WTC11 (cell line): ENCODE data around the gene WWP2. TPM values are rescaled to one million over a fixed set of nuclear protein-coding genes. Genes with fewer than 3 reads are reported as not detected.

Source experiments
- ATAC-seq: fragments of 200-7000 bp; cut with Tn5 transposase; 2 replicates; pipeline ENCODE4 v1.10.0; 2021; ENCODE audit warnings: mild to moderate bottlenecking, moderate library complexity
- CTCF ChIA-PET: fragments of 300-600 bp; sonication (Branson Sonifier 250); formaldehyde crosslinking; loops from one replicate; lab custom pipeline; 2021; ENCODE audit warnings: antibody characterized with exemption; lab: Charles Lee
- POLR2A ChIA-PET: fragments of 350-600 bp; sonication (Branson Sonifier 250); formaldehyde crosslinking; loops from one replicate; lab custom pipeline; 2021; ENCODE audit warnings: antibody characterized with exemption; lab: Charles Lee
- DNase-seq: peaks from one replicate; pipeline ENCODE4 v3.0.0; 2021; ENCODE audit warnings: low spot score
- H3K27ac Mint-ChIP-seq: 2 replicates; pipeline ENCODE4 v1.8.0; 2021; ENCODE audit warnings: mixed read lengths
- H3K27me3 Mint-ChIP-seq: 2 replicates; pipeline ENCODE4 v1.8.0; 2021; ENCODE audit warnings: low read depth, mild to moderate bottlenecking, moderate library complexity, mixed read lengths
- H3K36me3 Mint-ChIP-seq: 2 replicates; pipeline ENCODE4 v1.8.0; 2021; ENCODE audit warnings: mixed read lengths
- H3K4me1 Mint-ChIP-seq: 2 replicates; pipeline ENCODE4 v1.8.0; 2022; ENCODE audit warnings: mixed read lengths
- H3K4me3 Mint-ChIP-seq: 2 replicates; pipeline ENCODE4 v1.8.0; 2021; ENCODE audit warnings: mild to moderate bottlenecking, moderate library complexity, mixed read lengths
- H3K9me3 Mint-ChIP-seq: 2 replicates; pipeline ENCODE4 v1.8.0; 2021; ENCODE audit warnings: mixed read lengths
- ATF3 ChIP-seq: sonication (generic); formaldehyde crosslinking; conservative IDR thresholded peaks from 2 replicates; pipeline ENCODE4 v1.8.1; 2022; ENCODE audit warnings: mild to moderate bottlenecking, missing genetic modification reagents
- CDX4 ChIP-seq: fragments of 250-450 bp; sonication (Bioruptor Pico); IDR thresholded peaks from 2 replicates; pipeline ENCODE4 v1.9.0; 2021; ENCODE audit warnings: moderate library complexity, mild to moderate bottlenecking, inconsistent platforms, borderline replicate concordance
- FOXP1 ChIP-seq: sonication (generic); formaldehyde crosslinking; IDR thresholded peaks from 2 replicates; pipeline ENCODE4 v1.8.0; 2022; ENCODE audit warnings: missing genetic modification reagents, mild to moderate bottlenecking, moderate library complexity, borderline replicate concordance
- GRHL2 ChIP-seq: fragments of 250-450 bp; sonication (Bioruptor Pico); IDR thresholded peaks from 2 replicates; pipeline ENCODE4 v1.8.0; 2022; ENCODE audit warnings: mild to moderate bottlenecking, moderate library complexity; ENCODE audit not compliant: insufficient replicate concordance, severe bottlenecking
- GTF2I ChIP-seq: fragments of 250-450 bp; sonication (Bioruptor Pico); conservative IDR thresholded peaks from 2 replicates; pipeline ENCODE4 v1.4.0; 2021; ENCODE audit warnings: mild to moderate bottlenecking
- HMGXB4 ChIP-seq: sonication (generic); formaldehyde crosslinking; IDR thresholded peaks from 2 replicates; pipeline ENCODE4 v1.8.1; 2023; ENCODE audit warnings: mild to moderate bottlenecking, moderate library complexity, missing genetic modification reagents
- IRF1 ChIP-seq: sonication (generic); formaldehyde crosslinking; IDR thresholded peaks from 2 replicates; pipeline ENCODE4 v1.8.0; 2023; ENCODE audit warnings: missing genetic modification reagents
- JUN ChIP-seq: sonication (generic); formaldehyde crosslinking; IDR thresholded peaks from 2 replicates; pipeline ENCODE4 v1.8.0; 2023; ENCODE audit warnings: mild to moderate bottlenecking, missing genetic modification reagents
- KAT7 ChIP-seq: sonication (generic); formaldehyde crosslinking; IDR thresholded peaks from 2 replicates; pipeline ENCODE4 v1.8.1; 2023; ENCODE audit warnings: missing genetic modification reagents, mild to moderate bottlenecking, borderline replicate concordance
- NFATC4 ChIP-seq: fragments of 250-450 bp; sonication (Bioruptor Pico); IDR thresholded peaks from 2 replicates; pipeline ENCODE4 v1.9.0; 2021; ENCODE audit warnings: mild to moderate bottlenecking
- NFE2L1 ChIP-seq: sonication (generic); formaldehyde crosslinking; IDR thresholded peaks from 2 replicates; pipeline ENCODE4 v1.8.1; 2023; ENCODE audit warnings: missing genetic modification reagents
- PRRX2 ChIP-seq: fragments of 250-450 bp; sonication (Bioruptor Pico); IDR thresholded peaks from 2 replicates; pipeline ENCODE4 v1.8.0; 2021; ENCODE audit warnings: mild to moderate bottlenecking
- RORB ChIP-seq: fragments of 250-450 bp; sonication (Bioruptor Pico); IDR thresholded peaks from 2 replicates; pipeline ENCODE4 v1.9.0; 2021; ENCODE audit warnings: mild to moderate bottlenecking
- SMAD4 ChIP-seq: sonication (generic); formaldehyde crosslinking; IDR thresholded peaks from 2 replicates; pipeline ENCODE4 v1.8.0; 2022; ENCODE audit warnings: mild to moderate bottlenecking, missing genetic modification reagents
- SP1 ChIP-seq: sonication (generic); formaldehyde crosslinking; conservative IDR thresholded peaks from 2 replicates; pipeline ENCODE4 v1.8.1; 2022; ENCODE audit warnings: missing genetic modification reagents
- TEAD1 ChIP-seq: sonication (generic); formaldehyde crosslinking; IDR thresholded peaks from 2 replicates; pipeline ENCODE4 v1.8.0; 2022; ENCODE audit warnings: mild to moderate bottlenecking, missing genetic modification reagents
- ZMAT4 ChIP-seq: fragments of 250-450 bp; sonication (Bioruptor Pico); IDR thresholded peaks from 2 replicates; pipeline ENCODE4 v1.9.0; 2021; ENCODE audit warnings: mild to moderate bottlenecking
- ZNF219 ChIP-seq: sonication (generic); formaldehyde crosslinking; IDR thresholded peaks from 2 replicates; pipeline ENCODE4 v1.8.0; 2023; ENCODE audit warnings: missing genetic modification reagents, mild to moderate bottlenecking, borderline replicate concordance
- ZNF416 ChIP-seq: fragments of 250-450 bp; sonication (Bioruptor Pico); IDR thresholded peaks from 2 replicates; pipeline ENCODE4 v1.9.0; 2021; ENCODE audit warnings: mild to moderate bottlenecking, inconsistent platforms
- ZNF423 ChIP-seq: fragments of 250-450 bp; sonication (Bioruptor Pico); IDR thresholded peaks from 2 replicates; pipeline ENCODE4 v2.1.2; 2022; ENCODE audit warnings: mild to moderate bottlenecking, moderate library complexity
- ZNF671 ChIP-seq: fragments of 250-450 bp; sonication (Bioruptor Pico); IDR thresholded peaks from 2 replicates; pipeline ENCODE4 v1.8.0; 2021; ENCODE audit warnings: mild to moderate bottlenecking
- total RNA-seq: library from RNA; stranded (reverse); gene quantifications from 3 replicates; pipeline ENCODE4 v1.2.3, GENCODE V29; 2021

Gene WWP2
- total RNA-seq, 1 experiment from 2014 or later, result 39.1 TPM

- ATAC-seq, result no peak
- ChIA-PET POLR2A (interaction anchor here (0.6 kb wide), 1 partner anchor 755 kb away, joined by 4 read pairs; no protein-coding TSS in a partner anchor), CTCF (interaction anchor here (1.8 kb wide), 1 partner anchor 83 kb away, joined by 8 read pairs; no protein-coding TSS in a partner anchor)
- TF ChIP-seq ZNF219 (CRISPR knock-in tag), result no peak
- TF ChIP-seq ZNF671 (CRISPR knock-in tag), result no peak
- TF ChIP-seq NFATC4 (CRISPR knock-in tag), result no peak
- TF ChIP-seq GTF2I, result no peak
- TF ChIP-seq RORB, result no peak
- no peak for TF ChIP-seq ATF3 (CRISPR knock-in tag)
- no peak for TF ChIP-seq TEAD1 (CRISPR knock-in tag)
- TF ChIP-seq JUN (CRISPR knock-in tag), result no peak
- TF ChIP-seq ZMAT4 (CRISPR knock-in tag), result no peak
- TF ChIP-seq ZNF416, result no peak
- H3K4me1 Mint-ChIP-seq, result peaks cover 12% of the 10 kb centered on the region
- H3K36me3 Mint-ChIP-seq, result peaks cover 25% of the 10 kb centered on the region
- DNase-seq, result no peak
- H3K4me3 Mint-ChIP-seq, result no peak overlapping the region
- peaks cover 14% of the 10 kb centered on the region for H3K9me3 Mint-ChIP-seq
- peak overlapping the region; percentile 20; the same call in 1 of the 2 replicates for H3K27ac Mint-ChIP-seq
- no peaks in the 10 kb centered on the region for H3K27me3 Mint-ChIP-seq
Measured at GRCh38 chr16:69847643-69848042, 85.5 kb downstream of the WWP2 start.

- Mint-ChIP-seq H3K4me1 (peaks cover 12% of the 10 kb centered on the region), H3K4me3 (no peak overlapping the region), H3K36me3 (peaks cover 25% of the 10 kb centered on the region), H3K27me3 (no peaks in the 10 kb centered on the region), H3K9me3 (peaks cover 14% of the 10 kb centered on the region), H3K27ac (peak overlapping the region; percentile 41; the same call in 1 of the 2 replicates)
- no peak for DNase-seq
- ChIA-PET POLR2A (interaction anchor here (0.6 kb wide), 2 partner anchors 9 to 33 kb away, joined by 5 to 6 read pairs; no protein-coding TSS in a partner anchor), CTCF (interaction anchor here (1.8 to 2.5 kb wide), 2 partner anchors 10 to 81 kb away, joined by 8 read pairs; no protein-coding TSS in a partner anchor)
- no peak for ATAC-seq
- TF ChIP-seq SMAD4 (CRISPR knock-in tag) (no peak), GTF2I (no peak), SP1 (CRISPR knock-in tag) (no peak), CDX4 (no peak), ZNF423 (CRISPR knock-in tag) (no peak), KAT7 (CRISPR knock-in tag) (no peak), HMGXB4 (CRISPR knock-in tag) (no peak), IRF1 (no peak), FOXP1 (no peak), GRHL2 (CRISPR knock-in tag) (no peak), ZMAT4 (CRISPR knock-in tag) (no peak), PRRX2 (CRISPR knock-in tag) (no peak), NFE2L1 (CRISPR knock-in tag) (no peak)
Measured at GRCh38 chr16:69848637-69849545, 86.8 kb downstream of the WWP2 start.
